Measurements from ENCODE around the gene DBT.
"Not testable (repeated sequence)": the region's sequence is repeated elsewhere in the genome, so short reads cannot be mapped to it uniquely, and the experiment has no call there.

DBT gene

GRCh38 chr1:100249537-100250257 is at the start of gene DBT:
Gene DBT (minus strand): TSS chr1:100249834. CDS start chr1:100249820, 14 bp downstream.
- DNase-seq, result peak; percentile 95

- DNase-seq, result no peak
These were observed 48.9 kb upstream of the DBT start for GRCh38 chr1:100298512-100298911.

- DNase-seq, result not testable (repeated sequence)
These were observed 47.4 kb upstream of the DBT start for GRCh38 chr1:100296997-100297396.

- DNase-seq, result no peak
These were observed 46.5 kb upstream of the DBT start for GRCh38 chr1:100296140-100296539.

- DNase-seq, result no peak
These were observed 43.1 kb upstream of the DBT start for GRCh38 chr1:100292711-100293110.

GRCh38 chr1:100290291-100290690 is 40.7 kb upstream of the DBT start:
- DNase-seq, result no peak

GRCh38 chr1:100287162-100287561 is 37.5 kb upstream of the DBT start:
- DNase-seq, result no peak

GRCh38 chr1:100284591-100284990 is 35.0 kb upstream of the DBT start:
- no peak for DNase-seq

- no peak for DNase-seq
These were observed 30.5 kb upstream of the DBT start for GRCh38 chr1:100279954-100280682.

GRCh38 chr1:100279358-100279923 is 29.8 kb upstream of the DBT start:
- no peak for DNase-seq

GRCh38 chr1:100277866-100278265 is 28.2 kb upstream of the DBT start:
- DNase-seq, result no peak

- no peak for DNase-seq
These were observed 18.6 kb upstream of the DBT start for GRCh38 chr1:100268202-100268601.

GRCh38 chr1:100267284-100267683 is 17.6 kb upstream of the DBT start:
- no peak for DNase-seq

- peak; percentile 38 for DNase-seq
These were observed 17.1 kb upstream of the DBT start for GRCh38 chr1:100266741-100267140.

GRCh38 chr1:100265931-100266740 is 16.5 kb upstream of the DBT start, which contains the start of gene RTCA:
Gene RTCA (plus strand): TSS chr1:100266216. CDS start chr1:100266376, 160 bp downstream.
- peak; percentile 96 for DNase-seq

- DNase-seq, result peak; percentile 54
These were observed 15.9 kb upstream of the DBT start for GRCh38 chr1:100265562-100265930.

- not testable (repeated sequence) for DNase-seq
These were observed 14.4 kb upstream of the DBT start for GRCh38 chr1:100264081-100264480.

GRCh38 chr1:100261686-100262085 is 12.1 kb upstream of the DBT start:
- DNase-seq, result no peak

- DNase-seq, result not testable (repeated sequence)
These were observed 8.8 kb upstream of the DBT start for GRCh38 chr1:100258427-100258826.

GRCh38 chr1:100256273-100256672 is 6.6 kb upstream of the DBT start:
- not testable (repeated sequence) for DNase-seq

GRCh38 chr1:100253552-100253951 is 3.9 kb upstream of the DBT start:
- DNase-seq, result no peak

- DNase-seq, result no peak
These were observed 3.3 kb upstream of the DBT start for GRCh38 chr1:100252901-100253300.

GRCh38 chr1:100250807-100251206 is 1.2 kb upstream of the DBT start:
- DNase-seq, result no peak

Measured in NCI-H146 (cell line).